DND-41 (cell line): Measurements from ENCODE around the gene SLC10A2.

Source experiments
- EZH2 ChIP-seq: IDR thresholded peaks from 3 replicates; pipeline ENCODE4 v1.6.1; 2012; ENCODE audit warnings: borderline replicate concordance, low read depth, mild to moderate bottlenecking, moderate library complexity, low read length, inconsistent platforms; ENCODE audit not compliant: severe bottlenecking
- TF ChIP-seq, protein P1 (sequence below): IDR thresholded peaks from 2 replicates; pipeline ENCODE4 v1.5.1; 2012; ENCODE audit warnings: borderline replicate concordance, low read length, moderate library complexity, mild to moderate bottlenecking; ENCODE audit not compliant: poor library complexity, severe bottlenecking; ENCODE audit errors: extremely low read depth

DNA sequence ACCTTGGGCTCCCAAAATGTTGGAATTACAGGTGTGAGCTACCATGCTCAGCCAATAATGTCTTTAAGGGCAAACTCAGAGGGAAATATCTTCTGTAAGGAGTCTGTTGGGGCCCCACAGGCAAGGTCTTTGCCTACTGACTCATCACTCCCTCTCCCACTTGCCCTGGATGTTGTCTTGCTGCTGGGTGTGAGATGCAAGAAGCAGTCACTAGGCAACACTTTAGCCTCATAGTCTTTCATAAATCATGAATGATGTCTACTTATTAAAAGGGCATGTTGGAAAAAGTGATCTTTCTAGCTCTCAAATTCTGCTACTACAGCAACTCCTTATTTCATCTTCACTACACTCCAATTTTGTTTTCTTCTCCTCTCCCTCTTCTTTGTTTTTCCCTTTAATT, 34.6 kb upstream of the SLC10A2 start:
- TF ChIP-seq, protein P1, sequence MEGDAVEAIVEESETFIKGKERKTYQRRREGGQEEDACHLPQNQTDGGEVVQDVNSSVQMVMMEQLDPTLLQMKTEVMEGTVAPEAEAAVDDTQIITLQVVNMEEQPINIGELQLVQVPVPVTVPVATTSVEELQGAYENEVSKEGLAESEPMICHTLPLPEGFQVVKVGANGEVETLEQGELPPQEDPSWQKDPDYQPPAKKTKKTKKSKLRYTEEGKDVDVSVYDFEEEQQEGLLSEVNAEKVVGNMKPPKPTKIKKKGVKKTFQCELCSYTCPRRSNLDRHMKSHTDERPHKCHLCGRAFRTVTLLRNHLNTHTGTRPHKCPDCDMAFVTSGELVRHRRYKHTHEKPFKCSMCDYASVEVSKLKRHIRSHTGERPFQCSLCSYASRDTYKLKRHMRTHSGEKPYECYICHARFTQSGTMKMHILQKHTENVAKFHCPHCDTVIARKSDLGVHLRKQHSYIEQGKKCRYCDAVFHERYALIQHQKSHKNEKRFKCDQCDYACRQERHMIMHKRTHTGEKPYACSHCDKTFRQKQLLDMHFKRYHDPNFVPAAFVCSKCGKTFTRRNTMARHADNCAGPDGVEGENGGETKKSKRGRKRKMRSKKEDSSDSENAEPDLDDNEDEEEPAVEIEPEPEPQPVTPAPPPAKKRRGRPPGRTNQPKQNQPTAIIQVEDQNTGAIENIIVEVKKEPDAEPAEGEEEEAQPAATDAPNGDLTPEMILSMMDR, result no peak
- no peak for TF ChIP-seq EZH2
